Esophagus squamous epithelium (tissue), 4 donors: Measurements from ENCODE around the gene DNAH2.

Experiments
- POLR2A ChIP-seq, 4 donors: fragments of 450-650 bp; IDR thresholded peaks; one replicate each; pipeline ENCODE4 v1.6.1; 2017; ENCODE audit warnings: antibody characterized with exemption in 4 of 4, mild to moderate bottlenecking in 4 of 4, moderate library complexity in 3 of 4
- TF ChIP-seq, protein P1 (sequence below), 6 experiments: fragments of 450-650 bp in 4 of 6; fragments of 200-600 bp in 2 of 6; sonication (generic) in 2 of 6; IDR thresholded peaks; one replicate each; pipeline ENCODE4 v1.5.1; 2016 to 2019; ENCODE audit warnings: antibody characterized with exemption in 6 of 6, mild to moderate bottlenecking in 4 of 6, moderate library complexity in 4 of 6

DNA sequence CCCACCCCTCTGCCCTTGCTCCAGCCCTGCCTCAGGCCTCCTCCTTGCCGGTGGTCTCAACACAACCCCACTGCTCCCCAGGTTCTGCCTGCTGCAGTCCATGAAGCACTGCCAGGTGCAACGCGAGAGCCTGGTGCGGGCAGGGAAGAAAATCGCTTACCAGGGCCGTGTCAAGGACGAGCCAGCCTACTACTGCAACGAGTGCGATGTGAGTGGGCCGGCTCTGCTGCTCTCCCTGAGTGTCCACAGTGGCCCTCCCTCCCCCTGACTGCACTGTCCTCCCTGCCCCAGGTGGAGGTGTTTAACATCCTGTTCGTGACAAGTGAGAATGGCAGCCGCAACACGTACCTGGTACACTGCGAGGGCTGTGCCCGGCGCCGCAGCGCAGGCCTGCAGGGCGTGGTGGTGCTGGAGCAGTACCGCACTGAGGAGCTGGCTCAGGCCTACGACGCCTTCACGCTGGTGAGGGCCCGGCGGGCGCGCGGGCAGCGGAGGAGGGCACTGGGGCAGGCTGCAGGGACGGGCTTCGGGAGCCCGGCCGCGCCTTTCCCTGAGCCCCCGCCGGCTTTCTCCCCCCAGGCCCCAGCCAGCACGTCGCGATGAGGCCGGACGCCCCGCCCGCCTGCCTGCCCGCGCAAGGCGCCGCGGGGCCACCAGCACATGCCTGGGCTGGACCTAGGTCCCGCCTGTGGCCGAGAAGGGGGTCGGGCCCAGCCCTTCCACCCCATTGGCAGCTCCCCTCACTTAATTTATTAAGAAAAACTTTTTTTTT is 135.6 kb downstream of the DNAH2 start:
- TF ChIP-seq, protein P1, sequence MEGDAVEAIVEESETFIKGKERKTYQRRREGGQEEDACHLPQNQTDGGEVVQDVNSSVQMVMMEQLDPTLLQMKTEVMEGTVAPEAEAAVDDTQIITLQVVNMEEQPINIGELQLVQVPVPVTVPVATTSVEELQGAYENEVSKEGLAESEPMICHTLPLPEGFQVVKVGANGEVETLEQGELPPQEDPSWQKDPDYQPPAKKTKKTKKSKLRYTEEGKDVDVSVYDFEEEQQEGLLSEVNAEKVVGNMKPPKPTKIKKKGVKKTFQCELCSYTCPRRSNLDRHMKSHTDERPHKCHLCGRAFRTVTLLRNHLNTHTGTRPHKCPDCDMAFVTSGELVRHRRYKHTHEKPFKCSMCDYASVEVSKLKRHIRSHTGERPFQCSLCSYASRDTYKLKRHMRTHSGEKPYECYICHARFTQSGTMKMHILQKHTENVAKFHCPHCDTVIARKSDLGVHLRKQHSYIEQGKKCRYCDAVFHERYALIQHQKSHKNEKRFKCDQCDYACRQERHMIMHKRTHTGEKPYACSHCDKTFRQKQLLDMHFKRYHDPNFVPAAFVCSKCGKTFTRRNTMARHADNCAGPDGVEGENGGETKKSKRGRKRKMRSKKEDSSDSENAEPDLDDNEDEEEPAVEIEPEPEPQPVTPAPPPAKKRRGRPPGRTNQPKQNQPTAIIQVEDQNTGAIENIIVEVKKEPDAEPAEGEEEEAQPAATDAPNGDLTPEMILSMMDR (IDR thresholded peaks at IDR 0.05): no peak
- TF ChIP-seq POLR2A (IDR thresholded peaks at IDR 0.05): no peak
